IMR-90 (cell line): ENCODE measurements around the gene CPD. TPM values are rescaled to one million over a fixed set of nuclear protein-coding genes. Genes with fewer than 3 reads are reported as not detected.

Experiments
- BHLHE40 ChIP-seq: fragments of 150-350 bp; IDR thresholded peaks from 2 replicates; pipeline ENCODE4 v1.6.1; 2016; ENCODE audit warnings: mild to moderate bottlenecking, low read depth, low read length
- MAZ ChIP-seq: IDR thresholded peaks from 2 replicates; pipeline ENCODE4 v1.6.1; 2012; ENCODE audit warnings: low read depth, mild to moderate bottlenecking, low read length, improper control_type of control experiment, moderate library complexity, borderline replicate concordance
- NFE2L2 ChIP-seq: fragments of 150-350 bp; IDR thresholded peaks from 2 replicates; pipeline ENCODE4 v1.6.1; 2016; ENCODE audit warnings: low read depth, mild to moderate bottlenecking, low read length
- RFX5 ChIP-seq: IDR thresholded peaks from 2 replicates; pipeline ENCODE4 v1.8.0; 2012; ENCODE audit warnings: low read depth, mild to moderate bottlenecking, low read length, moderate library complexity
- SMC3 ChIP-seq: fragments of 150-350 bp; IDR thresholded peaks from 2 replicates; pipeline ENCODE4 v1.6.1; 2016; ENCODE audit warnings: low read depth, mild to moderate bottlenecking, antibody characterized with exemption, low read length, moderate library complexity
- polyA plus RNA-seq, 3 experiments: library from polyadenylated mRNA; depleted of rRNA; stranded (reverse); fragments of >200 nt; gene quantifications; 2 replicates each; pipeline ENCODE4 v1.2.3, GENCODE V29; 2012; ENCODE audit warnings: low replicate concordance in 1 of 3
- total RNA-seq: library from RNA; depleted of rRNA; stranded (reverse); fragments of >200 nt; gene quantifications from 2 replicates; pipeline ENCODE4 v1.2.3, GENCODE V29; 2012
- TF ChIP-seq, protein P1 (sequence below): conservative IDR thresholded peaks from 2 replicates; pipeline ENCODE4 v1.5.1; 2012; ENCODE audit warnings: mild to moderate bottlenecking, low read depth, low read length, improper control_type of control experiment

The CPD gene
- total and polyA plus RNA-seq, 2 of the 4 experiments (the other 2 are of a cell fraction) = 23.4 to 94.5 TPM

DNA sequence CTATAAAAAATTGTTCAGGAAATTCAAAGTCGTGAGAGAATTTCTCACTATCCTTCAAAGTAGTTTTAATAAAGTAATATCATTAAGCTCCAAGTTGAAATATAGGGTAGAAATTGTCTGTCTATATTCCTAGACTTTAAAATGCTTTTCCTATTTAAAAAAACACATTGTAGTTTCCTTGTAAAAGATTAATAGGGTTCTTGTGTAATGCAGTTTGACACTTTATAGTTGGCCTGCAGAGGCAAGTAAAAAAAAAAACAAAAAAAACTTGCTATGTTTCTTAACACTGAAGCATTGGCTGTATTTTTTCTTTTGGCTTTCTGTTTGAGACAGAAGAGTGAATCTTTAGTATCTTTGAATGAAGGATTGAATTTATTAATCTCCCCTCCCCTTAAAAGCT lies 17.4 kb downstream of the CPD start (continued):
- TF ChIP-seq, protein P1, sequence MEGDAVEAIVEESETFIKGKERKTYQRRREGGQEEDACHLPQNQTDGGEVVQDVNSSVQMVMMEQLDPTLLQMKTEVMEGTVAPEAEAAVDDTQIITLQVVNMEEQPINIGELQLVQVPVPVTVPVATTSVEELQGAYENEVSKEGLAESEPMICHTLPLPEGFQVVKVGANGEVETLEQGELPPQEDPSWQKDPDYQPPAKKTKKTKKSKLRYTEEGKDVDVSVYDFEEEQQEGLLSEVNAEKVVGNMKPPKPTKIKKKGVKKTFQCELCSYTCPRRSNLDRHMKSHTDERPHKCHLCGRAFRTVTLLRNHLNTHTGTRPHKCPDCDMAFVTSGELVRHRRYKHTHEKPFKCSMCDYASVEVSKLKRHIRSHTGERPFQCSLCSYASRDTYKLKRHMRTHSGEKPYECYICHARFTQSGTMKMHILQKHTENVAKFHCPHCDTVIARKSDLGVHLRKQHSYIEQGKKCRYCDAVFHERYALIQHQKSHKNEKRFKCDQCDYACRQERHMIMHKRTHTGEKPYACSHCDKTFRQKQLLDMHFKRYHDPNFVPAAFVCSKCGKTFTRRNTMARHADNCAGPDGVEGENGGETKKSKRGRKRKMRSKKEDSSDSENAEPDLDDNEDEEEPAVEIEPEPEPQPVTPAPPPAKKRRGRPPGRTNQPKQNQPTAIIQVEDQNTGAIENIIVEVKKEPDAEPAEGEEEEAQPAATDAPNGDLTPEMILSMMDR = no peak
- TF ChIP-seq NFE2L2 = no peak
- TF ChIP-seq MAZ = no peak
- no peak for TF ChIP-seq BHLHE40
- no peak for TF ChIP-seq RFX5
- TF ChIP-seq SMC3 = no peak
